ENCODE data around the gene PANK1.

The PANK1 gene

GRCh38 chr10:89640241-89640640, 4.8 kb downstream of the PANK1 start:
- Histone ChIP-seq H2AFZ (ENCODE audit: low read length) (no peak overlapping the region), H4K20me1 (ENCODE audit: insufficient read depth, low read length) (no peaks in the 10 kb centered on the region), H3K79me2 (ENCODE audit: insufficient read depth, low read length) (peaks cover 23% of the 10 kb centered on the region), H3K9me2 (ENCODE audit: low read depth, low read length) (no peaks in the 10 kb centered on the region), H3K9me3 (ENCODE audit: low read length) (no peaks in the 10 kb centered on the region), H3K27me3 (ENCODE audit: insufficient read depth, low read length) (no peaks in the 10 kb centered on the region), H3F3A (ENCODE audit: insufficient read depth, low read length) (no peaks in the 10 kb centered on the region), H3K4me2 (ENCODE audit: low read length) (no peak overlapping the region), H3K4me3 (ENCODE audit: low read depth, low read length, poor library complexity, severe bottlenecking) (no peak overlapping the region), H3K36me3 (ENCODE audit: insufficient read depth, low read length) (no peaks in the 10 kb centered on the region), H3K9ac (ENCODE audit: low read length) (no peak overlapping the region), H3K27ac (ENCODE audit: low read depth, low read length, poor library complexity, severe bottlenecking) (no peak overlapping the region), H3K4me1 (ENCODE audit: insufficient read depth, low read length, severe bottlenecking) (peaks cover 17% of the 10 kb centered on the region)
- TF ChIP-seq EZH2 (IDR thresholded peaks at IDR 0.05; ENCODE audit: borderline replicate concordance, low read length) (no peak), CTCF (IDR thresholded peaks at IDR 0.05; ENCODE audit: low read length) (no peak)

GRCh38 chr10:89639326-89639725, 5.7 kb downstream of the PANK1 start:
- H3K4me2 ChIP-seq (ENCODE audit: low read length), result no peak overlapping the region
- no peak overlapping the region for H3K9ac ChIP-seq (ENCODE audit: low read length)
- H2AFZ ChIP-seq (ENCODE audit: low read length), result no peak overlapping the region
- no peaks in the 10 kb centered on the region for H3K9me2 ChIP-seq (ENCODE audit: low read depth, low read length)
- H3K36me3 ChIP-seq (ENCODE audit: insufficient read depth, low read length), result no peaks in the 10 kb centered on the region
- no peaks in the 10 kb centered on the region for H4K20me1 ChIP-seq (ENCODE audit: insufficient read depth, low read length)
- H3K27me3 ChIP-seq (ENCODE audit: insufficient read depth, low read length), result no peaks in the 10 kb centered on the region
- H3K4me3 ChIP-seq (ENCODE audit: low read depth, low read length, poor library complexity, severe bottlenecking), result no peak overlapping the region
- no peaks in the 10 kb centered on the region for H3F3A ChIP-seq (ENCODE audit: insufficient read depth, low read length)
- peaks cover 16% of the 10 kb centered on the region for H3K4me1 ChIP-seq (ENCODE audit: insufficient read depth, low read length, severe bottlenecking)
- H3K9me3 ChIP-seq (ENCODE audit: low read length), result no peaks in the 10 kb centered on the region
- peaks cover 23% of the 10 kb centered on the region for H3K79me2 ChIP-seq (ENCODE audit: insufficient read depth, low read length)
- no peak overlapping the region for H3K27ac ChIP-seq (ENCODE audit: low read depth, low read length, poor library complexity, severe bottlenecking)
- TF ChIP-seq EZH2 (IDR thresholded peaks at IDR 0.05; ENCODE audit: borderline replicate concordance, low read length) (no peak), CTCF (IDR thresholded peaks at IDR 0.05; ENCODE audit: low read length) (no peak)

DNA sequence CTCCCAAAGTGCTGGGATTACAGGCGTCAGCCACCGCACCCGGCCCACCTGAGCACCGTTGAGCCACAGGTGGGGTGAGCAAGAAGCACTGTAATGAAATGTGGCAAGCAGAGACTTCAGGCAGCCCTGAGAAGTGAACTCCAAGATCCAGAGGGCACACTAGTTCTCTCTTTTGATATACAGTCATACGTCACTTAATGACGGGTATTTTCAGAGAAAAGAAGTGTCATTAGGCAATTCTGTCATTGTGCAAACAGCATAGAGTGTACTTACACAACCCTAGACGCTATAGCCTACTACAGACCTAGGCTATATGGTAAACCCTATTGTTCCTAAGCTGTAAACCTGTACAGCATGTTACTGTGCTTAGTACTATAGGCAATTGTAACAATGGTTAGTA, 7.9 kb downstream of the PANK1 start:
- no peaks in the 10 kb centered on the region for H3K9me3 ChIP-seq (ENCODE audit: low read length)
- H3K9ac ChIP-seq (ENCODE audit: low read length), result no peak overlapping the region
- no peaks in the 10 kb centered on the region for H4K20me1 ChIP-seq (ENCODE audit: insufficient read depth, low read length)
- peaks cover under 1% of the 10 kb centered on the region for H3K4me1 ChIP-seq (ENCODE audit: insufficient read depth, low read length, severe bottlenecking)
- no peaks in the 10 kb centered on the region for H3F3A ChIP-seq (ENCODE audit: insufficient read depth, low read length)
- H3K27me3 ChIP-seq (ENCODE audit: insufficient read depth, low read length), result no peaks in the 10 kb centered on the region
- H3K9me2 ChIP-seq (ENCODE audit: low read depth, low read length), result no peaks in the 10 kb centered on the region
- no peak overlapping the region for H2AFZ ChIP-seq (ENCODE audit: low read length)
- H3K4me2 ChIP-seq (ENCODE audit: low read length), result no peak overlapping the region
- no peak overlapping the region for H3K4me3 ChIP-seq (ENCODE audit: low read depth, low read length, poor library complexity, severe bottlenecking)
- TF ChIP-seq EZH2 (IDR thresholded peaks at IDR 0.05; ENCODE audit: borderline replicate concordance, low read length), result no peak
- no peak for TF ChIP-seq CTCF (IDR thresholded peaks at IDR 0.05; ENCODE audit: low read length)
- peaks cover 10% of the 10 kb centered on the region; the same call in 1 of the 2 replicates for H3K79me2 ChIP-seq (ENCODE audit: insufficient read depth, low read length)
- no peak overlapping the region for H3K27ac ChIP-seq (ENCODE audit: low read depth, low read length, poor library complexity, severe bottlenecking)
- no peaks in the 10 kb centered on the region for H3K36me3 ChIP-seq (ENCODE audit: insufficient read depth, low read length)

Measured in OCI-LY1 (cell line).